Vagina (tissue), 2 donors: ENCODE results near the gene PTGR3.

Experiments
- CTCF ChIP-seq, 3 experiments: fragments of 450-650 bp in 2 of 3; fragments of 200-600 bp in 1 of 3; sonication (generic) in 1 of 3; IDR thresholded peaks; one replicate each; pipeline ENCODE4 v1.5.1; 2017 to 2019; ENCODE audit warnings: antibody characterized with exemption in 3 of 3, mild to moderate bottlenecking in 2 of 3, moderate library complexity in 2 of 3
- POLR2A ChIP-seq, 2 donors: fragments of 450-650 bp; IDR thresholded peaks; one replicate each; pipeline ENCODE4 v1.6.1; 2017; ENCODE audit warnings: antibody characterized with exemption in 2 of 2, mild to moderate bottlenecking in 2 of 2, moderate library complexity in 2 of 2
- POLR2AphosphoS5 ChIP-seq, 2 donors: sonication (generic); formaldehyde crosslinking; IDR thresholded peaks; one replicate each; pipeline ENCODE4 v1.9.0; 2017; ENCODE audit warnings: antibody characterized with exemption in 2 of 2, mild to moderate bottlenecking in 2 of 2, low read depth in 1 of 2; ENCODE audit not compliant: insufficient read depth in 1 of 2

- TF ChIP-seq CTCF (IDR thresholded peaks at IDR 0.05): no peak
- TF ChIP-seq POLR2A (IDR thresholded peaks at IDR 0.05): no peak
- TF ChIP-seq POLR2AphosphoS5 (IDR thresholded peaks at IDR 0.05; ENCODE audit: insufficient read depth in 1 of 2, low read depth in 1 of 2): no peak
These were observed 5.4 kb upstream of the PTGR3 start for GRCh38 chr18:75214332-75214690.
